Fibroblast of skin of right quadriceps (primary cell): ENCODE data around the gene TEX264.

Experiments
- DNase-seq: peaks from one replicate; pipeline ENCODE4 v3.0.0-alpha.2; 2013

The TEX264 gene

DNA sequence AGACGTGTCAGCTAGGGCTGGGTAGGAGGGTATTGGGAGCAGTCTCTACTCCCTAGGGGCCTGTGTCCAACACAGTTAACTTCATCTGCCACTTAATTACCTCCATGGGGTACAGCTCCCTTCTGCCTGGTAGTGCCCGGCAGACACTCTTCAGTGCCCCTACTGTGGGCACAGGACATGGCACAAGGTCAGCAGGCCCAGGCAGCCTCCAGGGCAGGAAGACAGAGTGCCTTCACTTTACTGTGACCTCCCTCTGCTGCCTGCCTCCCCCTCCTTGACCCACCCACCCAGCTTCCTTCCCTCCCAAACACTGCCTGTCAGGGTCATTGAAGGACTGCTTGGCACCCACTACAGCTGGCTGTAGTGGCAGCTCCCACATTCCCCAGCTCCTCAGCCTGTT lies 29.4 kb downstream of the TEX264 start:
- DNase-seq, result no peak

DNA sequence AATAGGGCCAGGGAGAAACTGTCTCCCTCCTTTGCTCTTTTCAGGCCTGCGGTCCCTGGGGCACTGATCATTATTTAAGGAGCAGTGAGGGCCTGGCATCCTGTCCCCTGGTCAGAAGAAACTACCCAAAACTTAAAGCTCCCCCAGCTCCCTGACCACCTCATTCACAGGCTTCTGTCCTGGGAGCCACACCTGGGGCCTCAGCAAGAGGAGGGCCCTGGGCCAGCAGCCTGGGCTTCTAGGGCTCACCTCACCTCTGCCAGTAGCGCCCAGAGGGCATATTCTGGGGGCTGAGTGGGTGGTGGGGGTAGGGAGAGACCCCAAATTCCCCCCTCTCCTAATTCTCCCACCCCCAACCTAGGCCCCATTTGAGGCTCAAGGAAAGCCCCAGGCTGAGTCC lies 31.1 kb downstream of the TEX264 start:
- no peak for DNase-seq

DNA sequence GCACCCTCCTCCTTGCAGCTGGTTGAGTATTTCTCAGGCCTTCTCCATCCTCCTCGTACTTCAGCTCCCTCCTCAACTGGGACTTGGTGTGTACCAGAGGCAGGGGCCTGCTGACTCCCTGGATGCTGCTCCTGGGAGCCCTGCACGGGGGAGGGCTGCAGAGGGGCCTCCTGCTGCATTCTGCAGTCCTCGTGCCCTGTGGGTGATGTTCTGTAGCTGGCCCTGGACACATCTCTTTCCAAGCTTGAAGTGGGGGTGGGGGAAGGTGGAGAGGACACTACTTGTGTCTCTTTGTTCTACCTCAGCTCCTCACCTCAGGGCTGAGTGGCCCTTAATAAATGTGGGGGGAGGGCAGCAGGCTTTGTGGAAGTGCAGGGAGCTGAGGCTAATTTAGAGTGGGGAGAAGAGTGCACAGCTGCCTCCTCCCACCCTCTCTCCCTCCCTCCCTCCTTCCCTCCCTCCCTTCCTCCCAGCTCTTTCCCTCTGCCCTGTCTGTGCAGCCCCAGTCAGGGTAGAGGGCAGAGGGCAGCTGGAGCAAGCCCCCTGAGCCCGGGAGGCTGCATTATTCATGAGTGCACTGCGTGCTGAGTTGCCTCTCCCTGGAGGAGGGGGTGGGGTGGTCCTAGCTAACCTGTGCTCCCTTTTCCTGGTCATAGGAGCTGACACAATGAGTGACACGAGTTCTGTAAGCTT lies 32.2 kb downstream of the TEX264 start:
- DNase-seq, result no peak

DNA sequence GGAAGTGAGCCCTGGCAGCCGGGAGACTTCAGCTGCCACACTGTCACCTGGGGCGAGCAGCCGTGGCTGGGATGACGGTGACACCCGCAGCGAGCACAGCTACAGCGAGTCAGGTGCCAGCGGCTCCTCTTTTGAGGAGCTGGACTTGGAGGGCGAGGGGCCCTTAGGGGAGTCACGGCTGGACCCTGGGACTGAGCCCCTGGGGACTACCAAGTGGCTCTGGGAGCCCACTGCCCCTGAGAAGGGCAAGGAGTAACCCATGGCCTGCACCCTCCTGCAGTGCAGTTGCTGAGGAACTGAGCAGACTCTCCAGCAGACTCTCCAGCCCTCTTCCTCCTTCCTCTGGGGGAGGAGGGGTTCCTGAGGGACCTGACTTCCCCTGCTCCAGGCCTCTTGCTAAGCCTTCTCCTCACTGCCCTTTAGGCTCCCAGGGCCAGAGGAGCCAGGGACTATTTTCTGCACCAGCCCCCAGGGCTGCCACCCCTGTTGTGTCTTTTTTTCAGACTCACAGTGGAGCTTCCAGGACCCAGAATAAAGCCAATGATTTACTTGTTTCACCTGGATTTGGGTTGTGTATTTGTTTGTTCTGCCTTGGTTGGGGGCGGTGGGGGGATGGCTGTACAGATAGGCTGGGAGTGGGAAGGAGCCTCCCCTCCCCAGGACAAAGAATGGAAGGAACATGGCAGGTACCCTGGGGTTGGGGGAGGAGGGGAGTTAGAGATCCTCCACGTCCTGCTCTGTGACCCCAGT lies 32.9 kb downstream of the TEX264 start:
- DNase-seq, result no peak

DNA sequence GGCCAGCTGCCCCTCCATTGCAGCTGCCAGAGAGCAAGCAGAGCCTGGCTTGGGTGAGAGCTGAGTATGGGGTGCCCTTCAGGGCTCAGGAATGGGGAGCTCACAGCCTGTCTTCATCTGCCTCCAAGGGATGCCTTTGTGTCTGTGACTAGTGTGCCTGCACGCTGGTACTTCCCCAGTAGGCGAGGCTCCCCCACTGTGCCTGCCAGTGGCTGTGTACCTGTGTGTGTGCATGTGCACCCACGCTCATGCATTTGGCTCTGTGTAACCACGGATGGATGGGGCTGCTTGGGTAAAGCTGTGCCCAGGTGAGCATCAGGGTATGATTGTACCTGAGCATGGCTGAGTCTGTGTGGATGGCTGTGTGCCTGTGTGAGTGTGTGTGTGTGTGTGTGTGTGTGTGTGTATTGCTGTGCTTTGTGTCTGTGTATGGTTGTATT lies 33.5 kb downstream of the TEX264 start:
- no peak for DNase-seq

DNA sequence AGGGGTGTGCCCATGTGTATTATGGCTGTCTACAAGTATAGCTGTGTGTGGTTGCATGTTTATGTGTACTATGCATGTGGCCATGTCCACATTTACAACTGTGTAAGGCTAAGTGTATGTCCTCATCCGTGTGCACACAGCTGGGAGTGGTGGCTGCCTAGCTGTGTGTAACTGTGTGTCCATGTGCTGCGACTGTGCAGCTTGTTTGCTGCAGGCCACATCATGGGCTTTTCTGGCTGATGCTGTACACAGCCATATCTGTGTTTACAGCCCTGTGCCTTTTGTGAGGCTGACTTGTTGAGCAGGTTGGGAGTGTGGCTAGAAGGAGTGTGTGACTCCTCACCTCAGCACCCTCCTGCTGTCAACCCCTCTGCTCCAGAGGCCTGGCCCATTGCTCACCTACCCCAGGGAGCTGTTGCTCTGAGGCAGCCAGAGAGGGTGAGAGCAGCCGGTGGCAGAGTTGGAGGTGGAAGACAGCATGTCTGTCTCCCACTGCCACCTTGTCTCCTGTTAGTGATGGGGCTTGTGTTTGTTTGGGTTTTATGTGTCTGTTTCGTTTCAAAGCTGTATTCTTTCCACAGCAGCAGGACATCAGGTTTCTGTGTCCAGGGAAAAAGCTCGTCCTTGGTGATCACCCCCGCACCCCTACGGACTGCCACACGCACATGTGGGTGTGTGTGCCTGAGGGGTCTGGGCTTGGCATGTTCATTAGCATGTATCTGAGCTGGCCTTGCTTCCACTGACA lies 34.4 kb downstream of the TEX264 start:
- DNase-seq, result no peak

DNA sequence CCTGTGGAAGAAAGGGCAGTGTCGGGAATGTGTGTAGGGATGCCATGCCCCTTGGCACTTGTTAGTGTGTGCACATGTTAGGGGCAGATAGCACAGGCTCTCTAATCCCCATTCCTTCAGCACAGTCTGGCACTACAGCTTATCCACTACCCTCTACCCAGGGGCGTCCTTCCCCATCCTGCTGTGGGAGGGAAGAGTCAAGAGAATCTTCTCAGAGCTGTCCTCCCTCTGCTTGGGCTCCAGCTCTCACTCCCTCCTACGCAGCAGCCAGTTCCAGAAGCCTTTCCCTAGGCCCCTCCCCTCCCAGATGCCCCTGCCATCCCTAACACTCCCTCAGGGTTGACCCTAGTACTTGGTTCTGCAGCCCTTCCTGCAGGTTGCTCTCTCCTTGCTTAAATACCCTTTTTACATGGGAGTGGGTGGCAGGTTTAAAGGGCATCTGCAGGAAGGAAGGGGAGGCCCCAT lies 35.0 kb downstream of the TEX264 start:
- no peak for DNase-seq

DNA sequence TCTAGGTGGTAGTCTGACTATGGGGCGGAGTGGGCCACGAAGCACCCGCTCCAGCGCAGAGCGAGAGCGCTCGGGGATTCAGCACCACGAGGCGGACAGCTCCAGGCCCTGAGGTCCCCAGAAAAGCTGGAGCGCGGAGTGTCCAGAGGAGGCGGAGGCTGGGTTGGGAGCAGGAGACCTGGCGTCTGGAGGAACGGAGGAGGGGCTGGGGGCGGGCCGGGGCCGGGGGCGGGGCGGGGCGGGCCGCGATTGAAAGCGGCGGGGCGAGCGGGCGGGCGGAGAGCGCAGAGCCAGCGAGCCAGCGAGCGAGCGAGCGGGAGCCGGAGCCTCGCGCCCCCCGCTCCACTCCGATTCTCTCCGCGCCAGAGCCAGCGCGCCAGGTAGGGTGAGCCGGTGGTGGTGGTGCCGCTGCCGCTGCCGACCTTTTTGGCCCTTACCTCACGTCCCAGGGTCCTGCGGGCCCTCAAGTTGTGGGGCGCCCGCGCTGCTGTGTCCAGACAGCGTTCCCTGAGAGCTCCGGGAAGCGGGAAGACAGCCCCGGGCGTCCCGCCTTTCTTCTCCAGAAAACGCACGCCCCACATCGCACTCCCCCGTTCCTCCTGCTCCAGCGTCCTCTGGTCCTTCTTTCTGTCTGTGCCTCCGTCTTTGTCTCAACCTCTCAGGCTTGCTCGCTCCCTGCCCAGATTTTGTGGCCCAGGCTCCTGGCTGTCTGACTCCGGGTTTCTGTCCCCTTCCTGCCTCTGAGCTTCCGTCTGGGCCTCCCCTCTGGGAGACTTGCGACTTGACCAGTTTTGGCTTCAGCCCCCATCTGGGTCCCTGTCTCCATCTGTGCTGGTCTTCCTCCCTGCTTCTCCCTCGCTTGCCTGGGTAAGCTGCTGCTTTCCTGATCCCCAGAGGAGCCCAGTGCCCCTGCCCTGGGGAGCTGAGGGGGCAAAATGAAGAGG lies 36.0 kb downstream of the TEX264 start, which contains the start of gene GRM2:
Gene GRM2 (plus strand): TSS at position 281 of the 944 bp plus-strand sequence. CDS start 1,916 bp downstream, outside the sequence.
- DNase-seq, result peak; percentile 85

DNA sequence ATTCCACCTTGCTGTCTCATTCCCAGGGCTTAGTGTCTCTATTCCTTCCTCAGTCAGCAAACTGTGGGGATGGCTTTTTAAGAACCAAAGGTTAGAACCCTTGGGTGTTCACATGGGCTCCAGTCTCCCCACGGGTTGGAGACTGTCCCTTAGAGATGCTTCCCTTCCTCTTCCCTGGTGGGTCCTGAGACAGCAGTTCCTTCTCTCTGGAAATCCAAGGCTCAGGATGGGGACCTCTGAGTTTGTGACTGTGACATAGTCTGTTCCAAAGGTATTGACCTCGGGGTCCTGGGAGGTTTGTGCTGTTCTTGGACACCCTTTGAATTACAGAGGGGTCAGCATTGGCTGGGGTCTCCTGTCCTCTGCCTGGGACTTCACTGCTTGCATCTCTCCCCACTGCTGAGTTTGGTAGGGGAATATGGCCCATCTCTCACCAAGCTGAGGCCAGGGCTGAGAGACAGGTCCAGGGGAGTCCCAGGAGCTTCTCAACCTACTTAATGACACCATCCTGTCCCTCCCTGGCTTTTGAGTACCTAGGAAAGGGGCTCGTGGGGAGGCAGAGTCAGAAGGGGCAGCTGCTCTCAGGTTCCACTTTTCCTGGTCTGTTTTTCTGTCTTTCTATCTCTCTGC lies 37.3 kb downstream of the TEX264 start:
- DNase-seq, result no peak

DNA sequence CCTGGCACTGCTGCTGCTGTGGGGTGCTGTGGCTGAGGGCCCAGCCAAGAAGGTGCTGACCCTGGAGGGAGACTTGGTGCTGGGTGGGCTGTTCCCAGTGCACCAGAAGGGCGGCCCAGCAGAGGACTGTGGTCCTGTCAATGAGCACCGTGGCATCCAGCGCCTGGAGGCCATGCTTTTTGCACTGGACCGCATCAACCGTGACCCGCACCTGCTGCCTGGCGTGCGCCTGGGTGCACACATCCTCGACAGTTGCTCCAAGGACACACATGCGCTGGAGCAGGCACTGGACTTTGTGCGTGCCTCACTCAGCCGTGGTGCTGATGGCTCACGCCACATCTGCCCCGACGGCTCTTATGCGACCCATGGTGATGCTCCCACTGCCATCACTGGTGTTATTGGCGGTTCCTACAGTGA lies 38.0 kb downstream of the TEX264 start:
- no peak for DNase-seq

DNA sequence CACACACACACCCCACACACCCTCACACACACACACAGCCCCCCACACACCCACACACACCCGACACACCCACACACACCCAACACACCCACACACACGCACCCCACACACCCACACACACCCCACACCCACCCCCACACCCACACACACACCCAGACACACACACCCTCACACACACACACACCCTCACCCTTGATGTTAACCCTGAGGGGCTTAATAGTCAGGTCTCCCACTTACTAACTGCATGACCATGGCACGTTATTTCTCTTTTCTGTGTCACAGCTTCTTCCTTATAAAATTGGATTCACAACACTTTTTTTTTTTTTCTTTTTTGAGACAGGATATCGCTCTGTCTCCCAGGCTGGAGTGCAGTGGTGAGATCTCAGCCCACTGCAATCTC lies 38.6 kb downstream of the TEX264 start:
- DNase-seq, result no peak

DNA sequence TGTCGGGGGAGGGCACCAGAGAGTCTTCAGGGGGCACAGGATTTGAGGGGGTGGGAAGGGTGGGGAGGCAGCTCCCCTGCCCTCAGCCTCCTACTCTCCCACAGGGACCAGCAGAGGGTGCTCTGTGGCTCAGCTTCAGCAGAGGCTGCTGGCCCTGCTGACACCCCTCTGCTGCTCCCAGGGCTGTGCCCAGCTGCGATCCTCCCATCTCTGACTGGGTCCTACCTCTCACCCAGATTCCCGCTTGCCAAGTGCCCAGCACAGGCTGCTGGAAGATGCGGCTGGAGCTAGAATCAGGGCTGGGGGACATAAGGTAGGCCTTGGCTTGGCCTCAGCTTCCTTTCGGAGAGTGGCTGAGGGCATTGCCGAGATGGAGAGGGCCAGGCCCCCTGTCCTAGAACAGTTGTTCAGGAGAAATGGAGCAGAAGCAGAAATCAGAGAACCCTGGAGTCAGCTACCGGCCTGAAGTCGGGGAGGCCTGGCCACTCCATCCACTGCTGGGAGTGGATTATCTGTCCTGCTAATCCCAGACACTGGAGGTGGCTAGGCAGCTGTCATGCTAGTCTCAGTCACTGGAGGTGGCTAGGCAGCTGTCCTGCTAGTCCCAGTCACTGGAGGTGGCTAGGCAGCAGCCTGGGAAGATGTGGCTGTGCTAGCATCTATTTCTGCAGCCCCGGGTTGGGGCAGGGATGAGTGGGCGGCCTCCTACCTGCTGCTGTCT lies 39.7 kb downstream of the TEX264 start:
- DNase-seq, result no peak

DNA sequence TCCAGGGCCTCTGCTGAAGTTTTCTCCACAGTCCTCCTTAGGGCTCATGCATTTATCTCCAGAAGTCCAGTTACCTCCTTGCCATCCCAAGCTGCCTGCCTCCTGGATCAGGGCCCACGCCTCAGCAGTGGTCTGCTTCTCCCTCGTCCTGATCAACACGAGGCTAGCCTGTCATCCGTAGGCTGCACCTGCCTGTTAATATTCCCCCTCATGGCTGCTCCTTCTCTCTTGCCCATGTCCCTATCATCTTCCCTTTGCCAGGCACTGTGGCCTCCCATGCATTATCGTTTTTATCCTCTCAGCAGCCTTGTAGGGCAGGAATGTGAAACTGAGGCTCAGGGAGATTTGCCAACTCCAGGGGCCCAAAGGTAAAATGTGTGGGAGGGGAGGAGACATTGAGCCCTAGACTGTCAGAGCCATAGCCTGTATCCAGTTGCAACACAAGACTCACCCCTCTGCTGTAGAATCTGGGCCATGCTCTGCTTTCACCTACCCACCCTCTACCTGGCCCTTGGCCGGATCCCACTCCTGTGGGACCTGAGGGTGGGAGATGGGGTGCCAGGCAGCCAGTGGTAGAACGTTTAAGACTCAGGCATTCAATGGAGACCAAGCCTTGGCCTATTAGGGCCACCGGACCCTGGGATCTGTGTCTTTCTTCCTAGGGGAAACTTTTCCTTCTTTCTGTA lies 40.4 kb downstream of the TEX264 start:
- DNase-seq, result no peak

DNA sequence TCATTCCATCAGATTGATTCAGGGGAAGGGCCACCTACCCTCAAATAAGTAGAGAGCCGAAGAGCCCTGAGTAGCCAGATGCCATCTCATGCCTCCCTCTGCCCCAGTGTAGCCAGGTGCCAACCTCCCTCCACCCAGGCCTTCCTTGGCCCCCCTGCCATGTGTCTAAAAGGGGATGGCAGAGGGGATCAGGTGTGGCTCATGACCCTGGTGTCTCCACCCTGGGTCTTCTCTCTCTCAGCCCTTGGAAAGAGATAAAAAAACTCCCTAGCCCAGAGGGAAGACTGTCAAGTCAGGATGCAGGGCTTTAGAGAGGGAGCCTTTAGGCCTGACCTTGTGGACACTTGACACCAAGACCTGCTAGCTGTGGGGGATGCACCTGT lies 41.0 kb downstream of the TEX264 start:
- no peak for DNase-seq

DNA sequence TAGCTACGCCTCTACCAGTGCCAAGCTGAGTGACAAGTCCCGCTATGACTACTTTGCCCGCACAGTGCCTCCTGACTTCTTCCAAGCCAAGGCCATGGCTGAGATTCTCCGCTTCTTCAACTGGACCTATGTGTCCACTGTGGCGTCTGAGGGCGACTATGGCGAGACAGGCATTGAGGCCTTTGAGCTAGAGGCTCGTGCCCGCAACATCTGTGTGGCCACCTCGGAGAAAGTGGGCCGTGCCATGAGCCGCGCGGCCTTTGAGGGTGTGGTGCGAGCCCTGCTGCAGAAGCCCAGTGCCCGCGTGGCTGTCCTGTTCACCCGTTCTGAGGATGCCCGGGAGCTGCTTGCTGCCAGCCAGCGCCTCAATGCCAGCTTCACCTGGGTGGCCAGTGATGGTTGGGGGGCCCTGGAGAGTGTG lies 41.5 kb downstream of the TEX264 start:
- DNase-seq, result no peak

DNA sequence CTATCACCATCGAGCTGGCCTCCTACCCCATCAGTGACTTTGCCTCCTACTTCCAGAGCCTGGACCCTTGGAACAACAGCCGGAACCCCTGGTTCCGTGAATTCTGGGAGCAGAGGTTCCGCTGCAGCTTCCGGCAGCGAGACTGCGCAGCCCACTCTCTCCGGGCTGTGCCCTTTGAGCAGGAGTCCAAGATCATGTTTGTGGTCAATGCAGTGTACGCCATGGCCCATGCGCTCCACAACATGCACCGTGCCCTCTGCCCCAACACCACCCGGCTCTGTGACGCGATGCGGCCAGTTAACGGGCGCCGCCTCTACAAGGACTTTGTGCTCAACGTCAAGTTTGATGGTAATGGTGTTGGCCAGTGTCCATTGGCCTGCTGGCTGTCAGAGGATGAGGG lies 41.9 kb downstream of the TEX264 start:
- no peak for DNase-seq

DNA sequence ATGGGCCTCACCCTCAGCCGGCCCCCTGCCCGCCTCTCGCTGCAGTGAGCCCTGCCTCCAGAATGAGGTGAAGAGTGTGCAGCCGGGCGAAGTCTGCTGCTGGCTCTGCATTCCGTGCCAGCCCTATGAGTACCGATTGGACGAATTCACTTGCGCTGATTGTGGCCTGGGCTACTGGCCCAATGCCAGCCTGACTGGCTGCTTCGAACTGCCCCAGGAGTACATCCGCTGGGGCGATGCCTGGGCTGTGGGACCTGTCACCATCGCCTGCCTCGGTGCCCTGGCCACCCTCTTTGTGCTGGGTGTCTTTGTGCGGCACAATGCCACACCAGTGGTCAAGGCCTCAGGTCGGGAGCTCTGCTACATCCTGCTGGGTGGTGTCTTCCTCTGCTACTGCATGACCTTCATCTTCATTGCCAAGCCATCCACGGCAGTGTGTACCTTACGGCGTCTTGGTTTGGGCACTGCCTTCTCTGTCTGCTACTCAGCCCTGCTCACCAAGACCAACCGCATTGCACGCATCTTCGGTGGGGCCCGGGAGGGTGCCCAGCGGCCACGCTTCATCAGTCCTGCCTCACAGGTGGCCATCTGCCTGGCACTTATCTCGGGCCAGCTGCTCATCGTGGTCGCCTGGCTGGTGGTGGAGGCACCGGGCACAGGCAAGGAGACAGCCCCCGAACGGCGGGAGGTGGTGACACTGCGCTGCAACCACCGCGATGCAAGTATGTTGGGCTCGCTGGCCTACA lies 44.4 kb downstream of the TEX264 start:
- DNase-seq, result no peak

DNA sequence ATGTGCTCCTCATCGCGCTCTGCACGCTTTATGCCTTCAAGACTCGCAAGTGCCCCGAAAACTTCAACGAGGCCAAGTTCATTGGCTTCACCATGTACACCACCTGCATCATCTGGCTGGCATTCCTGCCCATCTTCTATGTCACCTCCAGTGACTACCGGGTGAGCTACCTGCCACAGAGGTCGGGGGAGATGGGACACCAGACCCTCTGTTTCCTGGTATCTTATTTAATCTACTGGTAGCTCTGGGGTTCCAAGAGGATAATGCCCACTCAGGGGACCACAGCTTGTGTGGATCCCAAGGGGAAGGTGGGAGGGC lies 44.9 kb downstream of the TEX264 start:
- no peak for DNase-seq

DNA sequence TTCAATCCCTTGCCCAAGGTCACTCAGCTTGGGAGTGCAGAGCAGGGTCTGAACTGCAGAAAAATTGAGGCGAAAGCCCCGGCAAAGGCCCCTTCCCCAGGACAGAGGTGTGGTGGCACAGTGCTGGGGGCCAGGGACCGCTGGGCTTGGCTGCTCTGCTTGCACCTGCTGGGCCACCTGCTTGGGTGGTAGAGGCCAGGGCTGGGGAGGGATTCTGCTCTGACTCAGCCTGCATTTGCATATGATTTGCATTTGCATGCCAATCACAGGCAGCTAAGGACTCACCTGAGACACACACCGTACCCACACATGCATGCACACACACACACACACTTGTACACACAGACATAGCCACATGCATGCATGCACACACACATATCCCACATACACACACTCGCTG lies 45.8 kb downstream of the TEX264 start:
- no peak for DNase-seq

DNA sequence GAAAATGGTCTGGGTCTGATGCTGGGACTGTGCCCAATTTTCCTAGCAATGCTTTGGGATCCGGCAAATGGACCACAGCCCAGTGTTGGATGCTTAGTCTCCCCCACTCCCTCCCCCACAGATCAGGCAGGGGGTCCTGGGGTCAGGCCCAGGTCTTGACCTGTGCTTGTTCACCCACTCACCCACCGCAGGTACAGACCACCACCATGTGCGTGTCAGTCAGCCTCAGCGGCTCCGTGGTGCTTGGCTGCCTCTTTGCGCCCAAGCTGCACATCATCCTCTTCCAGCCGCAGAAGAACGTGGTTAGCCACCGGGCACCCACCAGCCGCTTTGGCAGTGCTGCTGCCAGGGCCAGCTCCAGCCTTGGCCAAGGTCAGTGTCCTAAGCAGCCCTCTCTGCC lies 46.4 kb downstream of the TEX264 start:
- DNase-seq, result no peak
